Spleen (tissue), 11 donors: ENCODE measurements around the gene NUP50. TPM values are rescaled to one million over a fixed set of nuclear protein-coding genes. Genes with fewer than 3 reads are reported as not detected.
A peak's percentile ranks its signal among the peaks of the same experiment; 100 is the strongest.

Source experiments
- DNase-seq: peaks from one replicate; pipeline ENCODE4 v3.0.0-alpha.2; 2020
- H3K27ac ChIP-seq, 8 donors: fragments of 200-600 bp; sonication (generic) in 7 of 8; 1 replicate in 4 of 8; 2 replicates in 4 of 8; pipeline versions ENCODE4 v1.5.0 to v1.8.0; 2016 to 2021; ENCODE audit warnings: inconsistent platforms in 4 of 8, mild to moderate bottlenecking in 4 of 8, moderate library complexity in 1 of 8
- H3K27me3 ChIP-seq, 7 donors: fragments of 200-600 bp; sonication (generic) in 6 of 7; replicated peaks in 1 of 7; 1 replicate in 4 of 7; 2 replicates in 3 of 7; pipeline versions ENCODE4 v1.5.0 to v1.8.0; 2016 to 2021; ENCODE audit warnings: inconsistent platforms in 3 of 7, mild to moderate bottlenecking in 1 of 7
- H3K36me3 ChIP-seq, 6 donors: fragments of 200-600 bp; sonication (generic) in 5 of 6; 1 replicate in 4 of 6; 2 replicates in 2 of 6; pipeline versions ENCODE4 v1.5.0 to v1.8.0; 2016 to 2021; ENCODE audit warnings: inconsistent platforms in 2 of 6
- H3K4me1 ChIP-seq, 6 donors: fragments of 200-600 bp; sonication (generic) in 5 of 6; 1 replicate in 3 of 6; 2 replicates in 3 of 6; pipeline versions ENCODE4 v1.5.0 to v1.8.0; 2016 to 2021; ENCODE audit warnings: inconsistent platforms in 3 of 6
- H3K4me3 ChIP-seq, 8 donors: fragments of 200-600 bp; sonication (generic) in 7 of 8; 1 replicate in 4 of 8; 2 replicates in 4 of 8; pipeline versions ENCODE4 v1.5.0 to v1.8.0; 2016 to 2021; ENCODE audit warnings: inconsistent platforms in 4 of 8, mild to moderate bottlenecking in 4 of 8, moderate library complexity in 2 of 8
- H3K9me3 ChIP-seq, 8 donors: fragments of 200-600 bp; sonication (generic) in 7 of 8; 1 replicate in 4 of 8; 2 replicates in 4 of 8; pipeline versions ENCODE4 v1.5.0 to v1.8.0; 2016 to 2021; ENCODE audit warnings: inconsistent platforms in 4 of 8
- CTCF ChIP-seq, 11 experiments: fragments of 200-600 bp in 7 of 11; fragments of 450-650 bp in 4 of 11; sonication (generic) in 4 of 11; IDR thresholded peaks in 8 of 11; conservative IDR thresholded peaks in 3 of 11; 1 replicate in 7 of 11; 2 replicates in 4 of 11; pipeline versions ENCODE4 v1.4.0 to v1.8.0; 2016 to 2021; ENCODE audit warnings: antibody characterized with exemption in 11 of 11, inconsistent platforms in 4 of 11, mild to moderate bottlenecking in 1 of 11
- POLR2A ChIP-seq, 3 donors: fragments of 450-650 bp; IDR thresholded peaks; one replicate each; pipeline ENCODE4 v1.5.1; 2017; ENCODE audit warnings: antibody characterized with exemption in 3 of 3, mild to moderate bottlenecking in 1 of 3
- POLR2AphosphoS5 ChIP-seq, 3 donors: sonication (generic); formaldehyde crosslinking; IDR thresholded peaks; one replicate each; pipeline ENCODE4 v1.5.1; 2017; ENCODE audit warnings: antibody characterized with exemption in 3 of 3
- WGBS, 5 donors: extraction: QIAGEN DNeasy Blood & Tissue Kit in 3 of 5; methylation state at CpG; one replicate each; pipeline versions ENCODE4 v1.1.5 to v1.1.7; 2013 to 2018; 5-methylcytosine and 5-hydroxymethylcytosine counted together
- intact Hi-C: fragments of 100-400 bp; cut with DNase I; formaldehyde crosslinking; loops from one replicate; pipeline ENCODE4 v1.15.0; 2023; ENCODE audit warnings: low total_unique reads
- polyA plus RNA-seq, 3 donors: library from polyadenylated mRNA; stranded (reverse); fragments of 200-250 nt; gene quantifications; one replicate each; pipeline ENCODE4 v1.2.1, GENCODE V29; 2013
- total RNA-seq, 7 donors: library from RNA; depleted of rRNA in 3 of 7; stranded (reverse); fragments of >200 nt in 3 of 7; fragmentation: NEBNext Ultra II Directional in 4 of 7; extraction: Animal tissue kit (Norgen Biotek cat#: 25700) in 4 of 7; gene quantifications; one replicate each; pipeline versions ENCODE4 v1.1.0 to v1.2.1, GENCODE V29; 2016 to 2021
- donor health status: healthy with polysubstance abuse.
- donor health status: DM: no; HTN: no; CAD: no; lungs with moderate emphysema.
- donor health status: DM: no; HTN: no; CAD: no.
- donor health status: Bipolar disorder and iron deficiency.
- donor health status: healthy.
- donor health status: DM: no; HTN: no; CAD: no.
- donor health status: DM: yes; HTN: yes; CAD: no.

The NUP50 gene
- total and polyA plus RNA-seq, 10 donors = 16.2 to 109 (median 94.1) TPM

- no peak for TF ChIP-seq POLR2AphosphoS5 (IDR thresholded peaks at IDR 0.05)
- no peak for TF ChIP-seq POLR2A (IDR thresholded peaks at IDR 0.05)
- no peak for TF ChIP-seq CTCF (IDR thresholded peaks at IDR 0.05 in 8 of 11, conservative IDR thresholded peaks at IDR 0.05 in 3 of 11)
- H3K27ac ChIP-seq = no peak overlapping the region
- no peaks in the 10 kb centered on the region for H3K27me3 ChIP-seq
- intact Hi-C loops = no loop called here
- no peak overlapping the region for H3K4me3 ChIP-seq
- peaks cover 0 to 94% (median 75%) of the 10 kb centered on the region in 6 donors for H3K36me3 ChIP-seq
- no peak for DNase-seq
- H3K9me3 ChIP-seq = no peaks in the 10 kb centered on the region
- H3K4me1 ChIP-seq = no peaks in the 10 kb centered on the region
- WGBS, 5 donors = 83 to 88% (median 87%) methylated on average over 9 of the region's 9 CpGs
Observed at GRCh38 chr22:45198463-45198795, 34.7 kb downstream of the NUP50 start.

DNA sequence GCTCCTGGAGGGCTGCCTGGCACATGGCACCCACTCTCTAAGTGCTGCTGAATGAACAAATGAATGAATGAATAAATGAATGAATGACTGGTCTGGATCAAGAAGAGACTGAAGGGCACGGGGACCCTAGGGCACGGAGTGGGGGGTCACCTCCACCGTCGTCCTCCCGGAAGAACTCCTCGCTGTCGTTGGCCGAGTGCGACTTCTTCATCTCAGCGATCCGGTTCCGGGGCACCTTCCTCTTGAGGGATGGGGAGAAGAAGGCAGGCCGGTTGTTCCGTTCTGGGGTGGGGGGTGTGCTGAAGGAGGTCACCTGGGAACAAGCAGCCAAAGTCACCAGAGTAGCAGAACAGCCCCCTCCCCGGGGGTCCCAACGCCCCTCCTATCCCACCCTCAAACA is 36.0 kb downstream of the NUP50 start:
- intact Hi-C loops = no loop called here

GRCh38 chr22:45200230-45200629 is 36.5 kb downstream of the NUP50 start:
- Histone ChIP-seq H3K36me3 (peaks cover 0 to 100% (median 92%) of the 10 kb centered on the region in 6 donors), H3K27ac (no peak overlapping the region), H3K4me3 (no peak overlapping the region), H3K9me3 (no peaks in the 10 kb centered on the region), H3K27me3 (no peaks in the 10 kb centered on the region), H3K4me1 (no peaks in the 10 kb centered on the region)
- intact Hi-C loops = no loop called here
- WGBS, 5 donors = 85 to 94% (median 89%) methylated on average over 8 to 9 of the region's 9 CpGs
- no peak for DNase-seq
- TF ChIP-seq POLR2A (IDR thresholded peaks at IDR 0.05) (no peak), CTCF (IDR thresholded peaks at IDR 0.05 in 8 of 11, conservative IDR thresholded peaks at IDR 0.05 in 3 of 11) (no peak), POLR2AphosphoS5 (IDR thresholded peaks at IDR 0.05) (no peak)

More for the DNA sequence above, 36.0 kb downstream of the NUP50 start:
- 92 to 96% (median 96%) methylated on average over 14 to 16 of the region's 16 CpGs for WGBS, 5 donors
- DNase-seq = peak; percentile 53
- H3K27ac ChIP-seq = no peak overlapping the region
- no peak for TF ChIP-seq POLR2A (IDR thresholded peaks at IDR 0.05)
- no peak for TF ChIP-seq CTCF (IDR thresholded peaks at IDR 0.05 in 8 of 11, conservative IDR thresholded peaks at IDR 0.05 in 3 of 11)
- TF ChIP-seq POLR2AphosphoS5 (IDR thresholded peaks at IDR 0.05) = no peak
- no peaks in the 10 kb centered on the region for H3K4me1 ChIP-seq
- H3K27me3 ChIP-seq = no peaks in the 10 kb centered on the region
- H3K9me3 ChIP-seq = no peaks in the 10 kb centered on the region
- no peak overlapping the region for H3K4me3 ChIP-seq
- H3K36me3 ChIP-seq = peaks cover 0 to 100% (median 88%) of the 10 kb centered on the region in 6 donors

DNA sequence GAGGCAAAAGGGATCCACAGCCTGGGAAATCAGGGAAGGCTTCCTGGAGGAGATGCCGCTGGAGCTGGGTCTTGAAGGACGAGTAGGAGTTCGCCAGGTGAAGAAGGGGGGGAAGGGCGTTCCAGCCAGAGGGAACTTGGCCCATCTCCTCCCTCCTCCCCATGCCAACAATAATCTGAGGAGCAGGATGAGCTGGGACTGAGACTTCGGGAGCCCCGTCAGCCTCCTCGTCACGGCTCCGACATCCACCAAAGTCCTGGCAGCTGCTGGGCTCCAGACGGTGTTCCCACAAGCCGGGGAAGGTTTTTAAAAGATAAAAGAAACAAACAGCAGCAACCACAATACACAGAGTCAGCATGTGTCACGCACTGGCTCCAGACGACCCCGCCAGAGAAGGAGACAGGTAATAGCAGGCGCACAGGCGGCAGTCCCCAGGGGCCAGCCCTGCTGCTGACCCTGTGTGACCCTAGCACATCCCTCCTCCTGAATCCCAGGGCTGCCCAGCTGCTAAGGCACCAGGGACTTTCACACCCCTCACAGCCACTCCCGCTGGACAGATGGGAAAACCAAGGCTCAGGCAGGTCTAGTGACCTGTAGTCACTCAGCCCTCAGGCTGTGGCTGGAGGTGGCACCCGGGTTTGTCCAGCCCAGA is 37.3 kb downstream of the NUP50 start:
- Histone ChIP-seq H3K9me3 (no peaks in the 10 kb centered on the region), H3K36me3 (peaks cover 0 to 100% (median 94%) of the 10 kb centered on the region in 6 donors), H3K27ac (no peak overlapping the region), H3K4me3 (no peak overlapping the region), H3K4me1 (no peaks in the 10 kb centered on the region), H3K27me3 (no peaks in the 10 kb centered on the region)
- WGBS, 5 donors = 92 to 96% (median 94%) methylated on average over 17 to 18 of the region's 18 CpGs
- TF ChIP-seq POLR2A (IDR thresholded peaks at IDR 0.05) = no peak
- no peak for TF ChIP-seq POLR2AphosphoS5 (IDR thresholded peaks at IDR 0.05)
- TF ChIP-seq CTCF (IDR thresholded peaks at IDR 0.05 in 8 of 11, conservative IDR thresholded peaks at IDR 0.05 in 3 of 11) = no peak
- intact Hi-C loops = no loop called here
- peak; percentile 41 for DNase-seq
